ENCODE measurements around the gene ARHGEF2.
"Not testable (repeated sequence)": the region's sequence is repeated elsewhere in the genome, so short reads cannot be mapped to it uniquely, and the experiment has no call there.

Gene ARHGEF2

GRCh38 chr1:155942578-155943141, 35.7 kb downstream of the ARHGEF2 start:
- DNase-seq (no peak), ATAC-seq (no peak)

- ATAC-seq (no peak), DNase-seq (no peak)
Measured at GRCh38 chr1:155941845-155942531, 36.4 kb downstream of the ARHGEF2 start.

DNA sequence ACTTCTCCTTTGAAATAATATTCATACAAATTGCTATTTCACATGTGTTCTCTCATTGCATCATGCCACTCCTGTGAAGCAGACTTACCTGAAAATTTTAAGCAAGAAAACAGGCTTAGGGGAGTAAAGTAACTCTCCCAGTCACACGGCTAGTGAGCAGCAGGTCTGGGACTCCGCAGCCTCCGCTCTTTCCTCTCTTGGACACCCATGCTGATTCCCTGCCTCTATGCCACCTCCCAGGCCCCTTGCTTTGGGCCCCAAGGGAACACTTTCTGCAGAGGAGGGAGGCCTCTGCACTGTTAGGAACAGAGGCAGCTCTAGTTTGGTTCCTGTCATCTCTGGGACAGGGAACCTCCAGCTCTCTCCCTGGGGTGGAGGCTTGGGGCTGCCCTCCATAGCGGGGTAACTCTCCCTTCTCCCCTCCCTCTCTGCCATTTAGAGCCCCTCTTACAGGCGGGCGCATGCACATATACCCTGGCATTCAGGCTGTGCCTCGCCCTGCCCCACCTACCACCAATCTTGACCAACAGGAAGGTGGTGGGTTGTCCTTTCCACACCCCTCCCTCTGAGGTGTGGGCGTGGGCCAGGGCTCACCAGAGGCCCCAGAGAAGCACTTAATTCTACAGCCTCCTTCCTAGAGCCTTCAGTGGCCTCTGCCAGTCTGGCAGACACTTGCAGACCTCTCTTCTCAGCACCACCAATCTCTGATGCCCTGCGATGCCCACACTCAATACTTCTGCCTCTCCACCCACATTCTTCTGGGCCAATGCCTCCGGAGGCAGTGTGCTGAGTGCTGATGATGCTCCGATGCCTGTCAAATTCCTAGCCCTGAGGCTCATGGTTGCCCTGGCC, 37.1 kb downstream of the ARHGEF2 start, which contains the start of gene RXFP4:
Gene RXFP4 (plus strand): TSS at position 646 of the 852 bp plus-strand sequence. CDS start 72 bp downstream, at position 718.
- peak; percentile 47 for DNase-seq

GRCh38 chr1:155940482-155940992, 37.8 kb downstream of the ARHGEF2 start:
- ATAC-seq (peak; percentile 19), DNase-seq (no peak)

More for the DNA sequence above, 37.1 kb downstream of the ARHGEF2 start, which contains the start of gene RXFP4:
- peak; percentile 7 for ATAC-seq

GRCh38 chr1:155938220-155938627, 40.1 kb downstream of the ARHGEF2 start:
- DNase-seq (no peak), ATAC-seq (peak; percentile 10)

DNA sequence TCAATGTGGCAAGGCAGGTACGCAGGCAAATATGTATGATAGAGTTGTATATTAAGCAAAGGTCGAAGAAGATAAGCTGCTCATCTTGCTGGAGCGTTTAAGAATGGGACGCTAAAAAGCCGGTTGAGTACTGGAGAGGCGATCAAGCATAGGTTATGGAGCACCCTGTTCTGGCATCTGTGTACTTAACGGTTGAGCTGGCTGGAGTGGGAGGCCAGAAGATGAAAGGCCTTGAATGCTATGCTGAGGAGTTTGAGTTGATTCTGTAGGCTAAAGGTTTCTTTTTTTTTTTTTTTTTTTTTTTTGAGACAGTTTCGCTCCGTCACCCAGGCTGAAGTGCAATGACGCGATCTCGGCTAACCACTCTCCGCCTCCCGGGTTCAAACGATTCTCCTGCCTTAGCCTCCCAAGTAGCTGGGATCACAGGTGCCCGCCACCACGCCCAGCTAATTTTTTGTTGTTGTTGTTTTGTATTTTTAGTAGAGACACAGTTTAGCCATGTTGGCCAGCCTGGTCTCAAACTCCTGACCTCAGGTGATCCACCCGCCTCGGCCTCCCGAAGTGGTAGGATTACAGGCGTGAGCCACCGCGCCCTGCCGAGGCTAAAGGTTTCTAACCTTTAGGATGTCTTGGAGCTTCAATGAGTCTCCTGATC, 43.3 kb downstream of the ARHGEF2 start:
- ATAC-seq = no peak

GRCh38 chr1:155934097-155934935, 44.0 kb downstream of the ARHGEF2 start, which contains the start of gene KHDC4:
Gene KHDC4 (minus strand): TSS chr1:155934413. CDS start chr1:155934373, 40 bp downstream.
- peak; percentile 98 for ATAC-seq

More for the DNA sequence above, 43.3 kb downstream of the ARHGEF2 start:
- no peak for DNase-seq

DNA sequence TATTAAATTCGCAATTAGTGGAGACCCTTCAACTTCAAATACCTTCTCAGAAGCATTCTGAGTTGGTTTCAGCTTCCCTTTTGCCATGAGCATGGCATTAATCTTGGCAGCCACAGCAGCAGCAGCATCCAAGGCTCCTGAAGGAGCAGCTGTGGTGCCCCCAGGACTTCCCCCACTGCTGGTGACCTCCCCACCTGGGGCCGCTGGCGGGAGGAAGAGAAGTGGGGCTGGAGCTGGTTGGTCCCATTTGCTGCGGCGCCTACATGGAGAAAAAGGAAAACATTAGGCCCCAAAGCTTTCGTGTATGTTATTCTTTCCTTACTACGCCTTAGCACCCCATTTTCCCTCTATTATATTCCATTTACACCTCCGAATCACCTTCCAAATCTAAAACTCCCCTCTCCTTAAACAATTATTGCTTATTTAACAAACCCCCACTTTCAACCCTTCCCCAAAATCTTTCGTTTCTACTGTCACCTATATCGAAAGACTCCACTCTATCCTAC, 44.7 kb downstream of the ARHGEF2 start:
- DNase-seq = peak; percentile 40
- no peak for ATAC-seq

More at GRCh38 chr1:155934097-155934935, 44.0 kb downstream of the ARHGEF2 start, which contains the start of gene KHDC4:
- DNase-seq = peak; percentile 91

DNA sequence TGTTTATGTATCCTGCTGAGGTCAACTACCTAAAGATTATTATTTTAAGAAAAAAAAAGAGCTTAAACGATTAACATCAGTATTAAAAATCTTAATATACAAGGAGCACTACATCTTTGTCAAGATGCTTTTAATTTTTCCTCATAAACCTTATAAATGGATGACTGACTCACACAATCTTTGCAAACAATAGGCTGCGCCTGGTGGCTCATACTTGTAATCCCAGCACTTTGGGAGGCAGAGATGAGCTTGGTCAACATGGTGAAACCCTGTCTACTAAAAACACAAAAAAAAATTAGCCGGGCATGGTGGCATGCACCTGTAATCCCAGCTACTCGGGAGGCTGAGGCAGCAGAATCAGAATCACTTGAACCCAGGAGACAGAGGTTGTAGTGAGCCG, 45.9 kb downstream of the ARHGEF2 start:
- no peak for ATAC-seq
- no peak for DNase-seq

DNA sequence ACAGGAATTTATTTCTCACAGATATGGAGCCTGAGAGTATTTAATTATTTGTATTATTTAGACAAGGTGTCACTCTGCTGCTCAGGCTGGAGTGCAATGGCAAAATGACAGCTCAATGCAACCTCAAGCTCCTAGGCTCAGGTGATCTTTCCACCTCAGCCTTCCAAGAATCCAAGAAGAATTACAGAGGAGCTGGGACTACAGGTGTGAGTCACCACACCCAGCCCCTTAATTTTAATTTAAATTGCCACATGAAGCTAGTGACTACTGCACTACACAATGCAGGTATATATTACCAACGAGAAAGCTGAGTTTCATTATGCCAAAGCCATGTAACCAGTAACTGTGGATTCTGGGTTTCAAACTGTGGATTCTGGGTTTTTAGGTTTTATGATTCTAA, 46.3 kb downstream of the ARHGEF2 start:
- ATAC-seq (no peak), DNase-seq (no peak)

DNA sequence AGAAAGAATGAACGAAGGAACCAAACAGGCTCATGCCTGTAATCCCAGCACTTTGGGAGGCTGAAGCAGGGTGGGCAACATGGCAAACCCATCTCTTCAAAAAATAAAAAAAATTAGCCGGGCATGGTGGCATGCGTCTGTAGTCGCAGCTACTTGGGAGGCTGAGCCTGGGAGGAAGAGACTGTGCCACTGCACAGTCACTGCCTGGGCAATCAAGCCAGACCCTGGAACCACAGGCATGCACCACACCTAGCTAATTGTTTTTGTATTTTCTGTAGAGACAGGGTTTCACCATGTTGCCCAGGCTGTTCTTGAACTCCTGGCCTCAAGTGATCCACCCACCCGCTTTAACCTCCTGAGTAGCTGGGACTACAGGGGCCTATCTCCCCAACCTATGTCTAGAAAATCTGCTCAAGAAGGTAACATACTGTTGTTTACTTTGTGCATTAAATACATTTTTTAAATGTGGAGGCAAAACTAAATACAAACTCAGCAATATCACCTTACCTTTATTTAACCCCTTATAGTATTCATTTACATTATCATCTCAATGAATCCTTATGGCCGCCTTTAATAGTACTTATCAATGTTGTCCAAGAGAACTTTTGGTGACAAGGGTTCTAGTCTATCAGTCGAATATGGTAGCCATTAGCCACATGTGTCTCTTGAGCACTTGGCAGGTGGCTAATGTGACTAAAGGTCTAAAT, 46.9 kb downstream of the ARHGEF2 start:
- DNase-seq (no peak), ATAC-seq (no peak)

DNA sequence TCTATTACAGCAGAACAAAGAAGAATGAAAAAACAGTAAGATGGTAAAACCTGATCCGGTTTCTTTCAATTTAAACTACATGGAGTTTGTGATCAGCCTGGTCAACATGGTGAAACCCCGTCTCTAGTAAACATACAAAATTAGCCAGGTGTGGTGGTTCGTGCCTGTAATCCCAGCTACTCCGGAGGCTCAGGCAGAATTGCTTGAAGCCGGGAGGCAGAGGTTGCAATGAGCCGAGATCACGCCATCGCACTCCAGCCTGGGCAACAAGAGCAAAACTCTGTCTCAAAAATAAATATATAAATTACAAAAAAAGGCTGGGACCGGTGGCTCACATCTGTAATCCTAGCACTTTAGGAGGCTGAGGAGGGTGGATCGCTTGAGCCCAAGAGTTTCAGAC, 47.6 kb downstream of the ARHGEF2 start:
- ATAC-seq, DNase-seq: not testable (repeated sequence)

- ATAC-seq = no peak
- DNase-seq = no peak
Measured at GRCh38 chr1:155929057-155929456, 49.3 kb downstream of the ARHGEF2 start.

GRCh38 chr1:155925506-155925905, 52.8 kb downstream of the ARHGEF2 start:
- no peak for DNase-seq
- no peak for ATAC-seq

DNA sequence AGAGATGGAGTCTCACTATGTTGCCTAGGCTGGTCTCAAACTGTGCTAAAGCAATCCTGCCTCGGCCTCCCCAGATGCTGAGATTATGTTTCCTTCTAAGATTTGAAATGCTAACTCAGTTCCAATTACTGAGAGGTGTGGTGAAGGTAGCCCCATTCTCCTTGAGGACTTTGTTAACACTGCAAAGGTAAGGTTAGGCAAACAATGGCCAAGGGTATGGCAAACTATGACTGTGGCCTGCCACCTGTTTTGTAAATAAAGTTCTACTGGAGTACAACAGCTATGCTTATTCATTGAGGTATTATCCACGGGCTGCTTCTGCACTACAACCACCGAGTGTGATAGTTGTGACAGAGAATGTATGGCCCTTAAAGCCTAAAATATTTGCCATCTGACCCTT, 57.6 kb downstream of the ARHGEF2 start:
- DNase-seq = no peak
- no peak for ATAC-seq

DNA sequence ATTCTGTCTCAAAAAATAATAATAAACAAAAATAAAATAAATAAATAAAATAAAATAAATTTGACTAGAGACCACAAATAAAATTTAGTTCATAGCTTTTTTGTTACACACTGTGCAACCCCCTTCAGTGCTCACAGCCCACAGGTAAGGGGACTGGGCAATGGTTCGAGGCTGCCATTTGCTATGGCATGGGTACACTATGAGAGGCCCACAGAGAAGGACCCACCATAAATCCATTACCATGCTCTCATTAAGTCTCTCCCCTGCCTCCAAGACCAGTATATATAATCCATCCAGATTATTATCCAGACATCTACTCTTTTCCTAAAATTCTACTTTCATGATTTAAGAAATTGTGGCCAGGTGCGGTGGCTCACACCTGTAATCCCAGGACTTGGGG, 58.5 kb downstream of the ARHGEF2 start:
- DNase-seq (no peak), ATAC-seq (no peak)

DNA sequence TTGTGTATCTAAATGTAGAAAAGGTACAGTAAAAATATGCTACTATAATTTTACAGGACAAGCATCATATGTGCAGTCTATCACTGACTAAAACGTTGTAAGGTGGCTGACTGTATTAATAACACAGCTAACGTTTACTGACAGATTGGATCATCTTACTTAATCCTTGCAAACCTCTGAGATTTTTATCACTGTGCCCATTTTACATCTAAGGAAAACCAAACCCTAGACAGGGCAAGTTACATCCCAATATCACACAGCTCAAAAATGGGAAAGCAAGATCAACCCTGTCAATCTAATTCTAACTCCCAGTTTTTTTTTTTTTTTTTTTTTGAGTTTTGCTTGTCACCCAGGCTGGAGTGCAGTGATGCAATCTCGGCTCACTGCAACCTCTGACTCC, 59.7 kb downstream of the ARHGEF2 start:
- ATAC-seq = no peak
- no peak for DNase-seq

GRCh38 chr1:155913969-155914757, 64.2 kb downstream of the ARHGEF2 start:
- no peak for ATAC-seq
- DNase-seq = no peak

DNA sequence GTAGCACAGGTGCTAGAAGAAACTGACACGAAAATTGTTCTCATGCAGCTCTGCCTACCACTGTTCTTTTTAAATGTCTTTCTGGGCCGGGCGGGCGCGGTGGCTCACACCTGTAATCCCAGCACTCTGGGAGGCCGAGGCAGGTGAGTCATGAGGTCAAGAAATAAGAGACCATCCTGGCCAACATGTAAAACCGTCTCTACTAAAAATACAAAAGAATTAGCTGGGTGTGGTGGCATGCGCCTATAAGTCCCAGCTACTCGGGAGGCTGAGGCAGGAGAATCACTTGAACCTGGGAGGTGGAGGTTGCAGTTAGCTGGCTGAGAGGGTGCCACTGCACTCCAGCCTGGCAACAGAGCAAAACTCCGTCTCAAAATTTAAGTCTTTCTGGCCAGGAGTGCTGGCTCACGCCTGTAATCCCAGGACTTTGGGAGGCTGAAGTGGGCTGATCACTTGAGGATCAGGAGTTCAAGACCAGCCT, 66.3 kb downstream of the ARHGEF2 start:
- DNase-seq (no peak), ATAC-seq (no peak)
